ENCODE results near the gene OR2A5. TPM values are rescaled to one million over a fixed set of nuclear protein-coding genes. Genes with fewer than 3 reads are reported as not detected.

The OR2A5 gene
- polyA plus RNA-seq, 1 donor from 2014 or later = not detected

DNA sequence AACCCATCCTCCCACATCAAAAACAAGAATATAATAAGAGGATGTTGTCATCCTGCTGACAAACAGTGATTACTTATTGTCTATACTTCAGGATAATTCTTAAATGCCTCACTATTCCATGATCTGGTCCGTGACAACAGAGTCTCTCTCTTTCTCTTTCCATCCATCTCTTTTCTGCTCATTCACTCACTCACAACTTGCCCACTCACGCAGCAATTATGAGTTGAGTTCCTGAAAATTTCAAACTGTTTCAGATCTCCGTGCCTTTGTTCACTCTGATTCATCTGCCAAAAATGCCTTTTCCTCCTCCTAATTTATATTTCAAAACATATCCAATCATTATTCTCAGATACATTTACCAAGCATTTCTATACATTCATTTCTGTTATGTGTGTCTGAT is 47.2 kb upstream of the OR2A5 start:
- TF ChIP-seq EZH2 (IDR thresholded peaks at IDR 0.05; ENCODE audit: borderline replicate concordance, insufficient read depth, low read length, poor library complexity, severe bottlenecking) (no peak), TAF1 (IDR thresholded peaks at IDR 0.05; ENCODE audit: low read depth) (no peak), POLR2AphosphoS5 (IDR thresholded peaks at IDR 0.05) (no peak), RAD21 (conservative IDR thresholded peaks at IDR 0.05) (no peak), MXI1 (conservative IDR thresholded peaks at IDR 0.05; ENCODE audit: poor library complexity, severe bottlenecking) (no peak), EP300 (conservative IDR thresholded peaks at IDR 0.05; ENCODE audit: poor library complexity, severe bottlenecking) (no peak)
- Histone ChIP-seq H2AFZ (ENCODE audit: low read depth, low read length) (no peak overlapping the region), H3K9me3 (ENCODE audit: low read length) (no peaks in the 10 kb centered on the region), H3K27me3 (ENCODE audit: insufficient read depth, low read depth, low read length) (no peaks in the 10 kb centered on the region), H3K27ac (ENCODE audit: low read length) (no peak overlapping the region), H4K20me1 (ENCODE audit: insufficient read depth) (no peaks in the 10 kb centered on the region), H3K36me3 (ENCODE audit: insufficient read depth, low read length) (no peaks in the 10 kb centered on the region), H3K4me3 (ENCODE audit: low read length) (no peak overlapping the region), H3K79me2 (replicated peaks; ENCODE audit: insufficient read depth, low read length) (no peaks in the 10 kb centered on the region), H3K9me2 (ENCODE audit: insufficient read depth, low read length) (no peaks in the 10 kb centered on the region), H3F3A (ENCODE audit: insufficient read depth, low read length, poor library complexity, severe bottlenecking) (no peaks in the 10 kb centered on the region), H3K4me2 (ENCODE audit: low read length) (no peak overlapping the region), H3K9ac (ENCODE audit: low read length) (no peak overlapping the region)

DNA sequence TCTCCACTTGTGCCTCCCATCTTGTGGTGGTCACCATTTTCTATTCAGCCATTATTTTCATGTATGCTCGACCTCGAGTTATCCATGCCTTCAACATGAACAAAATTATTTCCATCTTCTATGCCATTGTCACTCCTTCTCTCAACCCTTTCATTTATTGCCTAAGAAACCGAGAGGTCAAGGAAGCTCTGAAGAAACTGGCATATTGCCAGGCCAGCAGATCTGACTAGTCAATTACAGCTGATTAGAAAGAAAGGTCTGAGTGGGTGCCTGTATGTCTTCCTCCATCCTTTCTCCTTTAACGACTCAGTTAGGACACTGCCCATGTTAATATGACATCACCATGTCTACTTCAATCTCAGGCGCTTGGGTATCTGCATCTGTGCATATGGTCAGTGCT is 44.0 kb upstream of the OR2A5 start:
- TF ChIP-seq TAF1 (IDR thresholded peaks at IDR 0.05; ENCODE audit: low read depth) = no peak
- Histone ChIP-seq H3K9me3 (ENCODE audit: low read length) (peaks cover 3% of the 10 kb centered on the region), H3K27me3 (ENCODE audit: insufficient read depth, low read depth, low read length) (no peaks in the 10 kb centered on the region), H4K20me1 (ENCODE audit: insufficient read depth) (no peaks in the 10 kb centered on the region), H3K9ac (ENCODE audit: low read length) (no peak overlapping the region), H3K79me2 (replicated peaks; ENCODE audit: insufficient read depth, low read length) (no peaks in the 10 kb centered on the region), H3K27ac (ENCODE audit: low read length) (no peak overlapping the region), H3F3A (ENCODE audit: insufficient read depth, low read length, poor library complexity, severe bottlenecking) (no peaks in the 10 kb centered on the region), H3K9me2 (ENCODE audit: insufficient read depth, low read length) (no peaks in the 10 kb centered on the region), H2AFZ (ENCODE audit: low read depth, low read length) (no peak overlapping the region), H3K36me3 (ENCODE audit: insufficient read depth, low read length) (no peaks in the 10 kb centered on the region), H3K4me2 (ENCODE audit: low read length) (no peak overlapping the region), H3K4me3 (ENCODE audit: low read length) (no peak overlapping the region)

DNA sequence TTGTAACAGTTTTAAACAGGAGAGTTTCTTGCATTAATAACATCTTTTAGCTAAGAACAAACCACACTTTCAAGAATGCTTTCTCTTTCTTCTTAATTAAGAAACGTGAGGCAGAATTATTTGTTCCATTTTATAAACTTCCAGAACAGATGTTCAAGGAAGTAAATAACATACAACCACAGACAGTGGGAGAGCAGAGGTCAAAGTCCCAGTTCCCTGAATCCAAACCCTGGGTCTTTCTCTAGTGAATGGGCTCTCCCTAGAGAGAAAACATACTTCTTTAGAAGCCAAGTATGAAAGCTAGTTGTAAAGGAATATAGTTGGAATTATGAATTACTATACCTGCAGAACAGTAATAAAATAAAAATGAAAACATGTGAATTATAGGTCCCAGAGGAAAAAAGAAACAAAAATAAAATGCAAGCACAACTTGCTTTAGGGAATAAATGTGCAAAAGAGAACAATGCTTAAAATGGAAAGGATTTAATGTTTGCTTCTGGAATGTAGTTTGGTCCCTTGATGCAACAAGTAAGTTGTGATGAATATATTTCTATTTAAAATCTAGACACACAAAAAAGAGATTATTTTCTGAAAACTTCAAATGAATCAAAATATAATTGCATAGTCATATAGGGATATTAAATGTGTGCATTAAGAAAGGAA is 42.6 kb upstream of the OR2A5 start:
- H3K27me3 ChIP-seq (ENCODE audit: insufficient read depth, low read depth, low read length) = no peaks in the 10 kb centered on the region
- H3K4me2 ChIP-seq (ENCODE audit: low read length) = no peak overlapping the region
- H3K4me3 ChIP-seq (ENCODE audit: low read length) = no peak overlapping the region
- no peaks in the 10 kb centered on the region for H3K36me3 ChIP-seq (ENCODE audit: insufficient read depth, low read length)
- TF ChIP-seq, protein P1, sequence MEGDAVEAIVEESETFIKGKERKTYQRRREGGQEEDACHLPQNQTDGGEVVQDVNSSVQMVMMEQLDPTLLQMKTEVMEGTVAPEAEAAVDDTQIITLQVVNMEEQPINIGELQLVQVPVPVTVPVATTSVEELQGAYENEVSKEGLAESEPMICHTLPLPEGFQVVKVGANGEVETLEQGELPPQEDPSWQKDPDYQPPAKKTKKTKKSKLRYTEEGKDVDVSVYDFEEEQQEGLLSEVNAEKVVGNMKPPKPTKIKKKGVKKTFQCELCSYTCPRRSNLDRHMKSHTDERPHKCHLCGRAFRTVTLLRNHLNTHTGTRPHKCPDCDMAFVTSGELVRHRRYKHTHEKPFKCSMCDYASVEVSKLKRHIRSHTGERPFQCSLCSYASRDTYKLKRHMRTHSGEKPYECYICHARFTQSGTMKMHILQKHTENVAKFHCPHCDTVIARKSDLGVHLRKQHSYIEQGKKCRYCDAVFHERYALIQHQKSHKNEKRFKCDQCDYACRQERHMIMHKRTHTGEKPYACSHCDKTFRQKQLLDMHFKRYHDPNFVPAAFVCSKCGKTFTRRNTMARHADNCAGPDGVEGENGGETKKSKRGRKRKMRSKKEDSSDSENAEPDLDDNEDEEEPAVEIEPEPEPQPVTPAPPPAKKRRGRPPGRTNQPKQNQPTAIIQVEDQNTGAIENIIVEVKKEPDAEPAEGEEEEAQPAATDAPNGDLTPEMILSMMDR (IDR thresholded peaks at IDR 0.05; ENCODE audit: poor library complexity, severe bottlenecking) = no peak
- TF ChIP-seq POLR2AphosphoS5 (IDR thresholded peaks at IDR 0.05) (no peak), MXI1 (conservative IDR thresholded peaks at IDR 0.05; ENCODE audit: poor library complexity, severe bottlenecking) (no peak), SMC3 (conservative IDR thresholded peaks at IDR 0.05; ENCODE audit: poor library complexity) (no peak), EP300 (conservative IDR thresholded peaks at IDR 0.05; ENCODE audit: poor library complexity, severe bottlenecking) (no peak), TAF1 (IDR thresholded peaks at IDR 0.05; ENCODE audit: low read depth) (no peak), EZH2 (IDR thresholded peaks at IDR 0.05; ENCODE audit: borderline replicate concordance, insufficient read depth, low read length, poor library complexity, severe bottlenecking) (no peak), RAD21 (conservative IDR thresholded peaks at IDR 0.05) (no peak)
- TF ChIP-seq, protein P2, sequence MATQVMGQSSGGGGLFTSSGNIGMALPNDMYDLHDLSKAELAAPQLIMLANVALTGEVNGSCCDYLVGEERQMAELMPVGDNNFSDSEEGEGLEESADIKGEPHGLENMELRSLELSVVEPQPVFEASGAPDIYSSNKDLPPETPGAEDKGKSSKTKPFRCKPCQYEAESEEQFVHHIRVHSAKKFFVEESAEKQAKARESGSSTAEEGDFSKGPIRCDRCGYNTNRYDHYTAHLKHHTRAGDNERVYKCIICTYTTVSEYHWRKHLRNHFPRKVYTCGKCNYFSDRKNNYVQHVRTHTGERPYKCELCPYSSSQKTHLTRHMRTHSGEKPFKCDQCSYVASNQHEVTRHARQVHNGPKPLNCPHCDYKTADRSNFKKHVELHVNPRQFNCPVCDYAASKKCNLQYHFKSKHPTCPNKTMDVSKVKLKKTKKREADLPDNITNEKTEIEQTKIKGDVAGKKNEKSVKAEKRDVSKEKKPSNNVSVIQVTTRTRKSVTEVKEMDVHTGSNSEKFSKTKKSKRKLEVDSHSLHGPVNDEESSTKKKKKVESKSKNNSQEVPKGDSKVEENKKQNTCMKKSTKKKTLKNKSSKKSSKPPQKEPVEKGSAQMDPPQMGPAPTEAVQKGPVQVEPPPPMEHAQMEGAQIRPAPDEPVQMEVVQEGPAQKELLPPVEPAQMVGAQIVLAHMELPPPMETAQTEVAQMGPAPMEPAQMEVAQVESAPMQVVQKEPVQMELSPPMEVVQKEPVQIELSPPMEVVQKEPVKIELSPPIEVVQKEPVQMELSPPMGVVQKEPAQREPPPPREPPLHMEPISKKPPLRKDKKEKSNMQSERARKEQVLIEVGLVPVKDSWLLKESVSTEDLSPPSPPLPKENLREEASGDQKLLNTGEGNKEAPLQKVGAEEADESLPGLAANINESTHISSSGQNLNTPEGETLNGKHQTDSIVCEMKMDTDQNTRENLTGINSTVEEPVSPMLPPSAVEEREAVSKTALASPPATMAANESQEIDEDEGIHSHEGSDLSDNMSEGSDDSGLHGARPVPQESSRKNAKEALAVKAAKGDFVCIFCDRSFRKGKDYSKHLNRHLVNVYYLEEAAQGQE (IDR thresholded peaks at IDR 0.05; ENCODE audit: borderline replicate concordance) = no peak
- peaks cover 4% of the 10 kb centered on the region for H3K9me3 ChIP-seq (ENCODE audit: low read length)
- H3K79me2 ChIP-seq (replicated peaks; ENCODE audit: insufficient read depth, low read length) = no peaks in the 10 kb centered on the region
- H3F3A ChIP-seq (ENCODE audit: insufficient read depth, low read length, poor library complexity, severe bottlenecking) = no peaks in the 10 kb centered on the region
- no peak overlapping the region for H2AFZ ChIP-seq (ENCODE audit: low read depth, low read length)
- H4K20me1 ChIP-seq (ENCODE audit: insufficient read depth) = no peaks in the 10 kb centered on the region
- H3K9me2 ChIP-seq (ENCODE audit: insufficient read depth, low read length) = no peaks in the 10 kb centered on the region
- H3K27ac ChIP-seq (ENCODE audit: low read length) = no peak overlapping the region
- no peak overlapping the region for H3K9ac ChIP-seq (ENCODE audit: low read length)
